OCI-LY7 (cell line): ENCODE results near the gene SLC22A4. TPM values are rescaled to one million over a fixed set of nuclear protein-coding genes. Genes with fewer than 3 reads are reported as not detected.

Experiments
- BruUV-seq: library from RNA; stranded (reverse); fragments of 400-500 nt; replicated peaks from 2 replicates; lab custom pipeline; 2021; lab: Mats Ljungman, UMichigan
- CTCF ChIA-PET: fragments of 300-600 bp; sonication (Branson Sonifier 250); formaldehyde crosslinking; loops from one replicate; lab custom pipeline; 2022; ENCODE audit warnings: antibody characterized with exemption; ENCODE audit not compliant: unreplicated experiment; lab: Charles Lee
- POLR2A ChIA-PET: fragments of 300-600 bp; sonication (Branson Sonifier 250); formaldehyde crosslinking; loops from one replicate; lab custom pipeline; 2022; ENCODE audit warnings: antibody characterized with exemption; lab: Charles Lee
- DNase-seq: peaks from one replicate; pipeline ENCODE4 v3.0.0-alpha.2; 2015; ENCODE audit warnings: low spot score
- H2AFZ ChIP-seq: fragments of 200-600 bp; sonication (generic), shearing (Covaris generic); 2 replicates; pipeline ENCODE4 v1.6.1; 2014; ENCODE audit warnings: mild to moderate bottlenecking, antibody characterized with exemption, low read length, moderate library complexity
- H3K27ac ChIP-seq: fragments of 200-600 bp; sonication (generic); 2 replicates; pipeline ENCODE4 v1.5.1; 2014; ENCODE audit warnings: mixed run types, low read depth, mild to moderate bottlenecking, moderate library complexity, low read length, inconsistent platforms; ENCODE audit not compliant: poor library complexity, severe bottlenecking
- H3K36me3 ChIP-seq: fragments of 200-600 bp; sonication (generic); 2 replicates; pipeline ENCODE4 v1.6.1; 2014; ENCODE audit warnings: mild to moderate bottlenecking, antibody characterized with exemption, low read length, moderate library complexity, mixed read lengths; ENCODE audit not compliant: insufficient read depth
- H3K4me1 ChIP-seq: fragments of 200-600 bp; sonication (generic); 2 replicates; pipeline ENCODE4 v1.5.1; 2014; ENCODE audit warnings: mild to moderate bottlenecking, low read length; ENCODE audit not compliant: insufficient read depth, poor library complexity, severe bottlenecking
- H3K4me2 ChIP-seq: fragments of 200-600 bp; sonication (generic); 2 replicates; pipeline ENCODE4 v1.6.1; 2014; ENCODE audit warnings: mild to moderate bottlenecking, low read length
- H3K4me3 ChIP-seq: fragments of 200-600 bp; sonication (generic); 2 replicates; pipeline ENCODE4 v1.5.1; 2014; ENCODE audit warnings: mild to moderate bottlenecking, low read depth, low read length; ENCODE audit not compliant: poor library complexity, severe bottlenecking
- H3K79me2 ChIP-seq: fragments of 200-600 bp; sonication (generic); 2 replicates; pipeline ENCODE4 v1.6.1; 2016; ENCODE audit warnings: low read depth, mild to moderate bottlenecking, low read length, moderate library complexity, mixed read lengths; ENCODE audit not compliant: insufficient read depth
- H3K9me2 ChIP-seq: fragments of 200-600 bp; sonication (generic); 2 replicates; pipeline ENCODE4 v1.6.1; 2016; ENCODE audit warnings: mild to moderate bottlenecking, low read length, mixed read lengths; ENCODE audit not compliant: insufficient read depth
- H3K9me3 ChIP-seq: fragments of 200-600 bp; sonication (generic); 2 replicates; pipeline ENCODE4 v1.6.1; 2014; ENCODE audit warnings: mild to moderate bottlenecking, mixed run types, low read length, mixed read lengths
- H4K20me1 ChIP-seq: fragments of 200-600 bp; sonication (generic); 2 replicates; pipeline ENCODE4 v1.6.1; 2014; ENCODE audit warnings: mild to moderate bottlenecking, antibody characterized with exemption, low read length, moderate library complexity, mixed read lengths; ENCODE audit not compliant: insufficient read depth
- EZH2phosphoT487 ChIP-seq: fragments of 200-600 bp; sonication (generic); IDR thresholded peaks from 2 replicates; pipeline ENCODE4 v1.6.1; 2018; ENCODE audit warnings: low read depth, borderline replicate concordance, mild to moderate bottlenecking, mixed run types, antibody characterized with exemption, low read length, moderate library complexity, mixed read lengths
- intact Hi-C: fragments of 100-400 bp; cut with micrococcal nuclease; formaldehyde crosslinking; loops from one replicate; pipeline ENCODE4 v1.10.0; 2022; ENCODE audit not compliant: unreplicated experiment
- total RNA-seq, 2 experiments: library from RNA; depleted of rRNA in 1 of 2; stranded (reverse); fragments of >200 nt in 1 of 2; shearing (Covaris generic) in 1 of 2; gene quantifications; 2 replicates each; pipeline ENCODE4 v1.2.3, GENCODE V29; 2014 to 2022
- TF ChIP-seq, protein P1 (sequence below): fragments of 200-600 bp; sonication (generic); conservative IDR thresholded peaks from 2 replicates; pipeline ENCODE4 v1.5.1; 2014; ENCODE audit warnings: mild to moderate bottlenecking, antibody characterized with exemption, low read length, moderate library complexity, mixed read lengths

The SLC22A4 gene
- total RNA-seq, 2 experiments from 2014 or later = not detected

DNA sequence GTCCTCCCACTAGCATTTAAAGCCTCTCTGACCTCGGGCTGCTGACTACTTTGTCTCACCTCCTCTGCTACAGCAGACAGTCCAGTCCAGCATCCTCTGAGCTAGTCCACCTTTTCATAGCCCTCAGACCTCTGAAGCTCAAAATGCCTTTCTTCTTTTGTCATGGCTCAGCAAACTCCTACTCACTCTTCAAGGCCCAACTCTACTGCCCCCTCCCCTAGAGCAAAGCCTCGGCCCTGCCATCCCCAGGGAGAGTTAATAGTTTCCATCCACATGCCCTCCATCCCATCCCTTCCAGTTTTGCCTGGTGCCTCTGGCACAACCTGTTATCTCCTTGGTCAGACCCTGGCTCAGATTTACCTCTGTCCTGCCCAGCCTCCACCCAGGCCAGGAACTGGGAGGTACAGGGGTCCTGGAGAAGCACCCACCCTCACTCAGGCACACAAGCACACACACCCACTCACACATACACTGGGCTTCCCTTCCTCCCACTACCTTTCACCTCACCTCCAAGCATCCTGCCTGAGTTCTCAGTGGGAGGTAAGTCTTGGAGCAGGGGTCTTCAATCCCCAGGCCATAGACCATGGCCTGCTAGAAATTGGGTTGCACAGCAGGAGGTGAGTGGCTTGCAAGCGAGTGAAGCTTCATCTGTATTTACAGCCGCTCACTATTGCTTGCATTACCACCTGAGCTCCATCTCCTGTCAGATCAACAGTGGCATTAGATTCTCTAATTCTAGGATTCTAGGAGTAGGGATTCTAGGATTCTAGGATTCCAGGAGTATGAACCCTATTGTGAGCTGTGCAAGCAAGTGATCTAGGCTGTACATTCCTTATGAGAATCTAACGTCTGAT, 18.6 kb upstream of the SLC22A4 start:
- Histone ChIP-seq H3K79me2 (no peaks in the 10 kb centered on the region), H3K36me3 (no peaks in the 10 kb centered on the region), H3K9me3 (no peaks in the 10 kb centered on the region), H4K20me1 (no peaks in the 10 kb centered on the region), H2AFZ (no peak overlapping the region), H3K4me1 (no peaks in the 10 kb centered on the region), H3K27ac (no peak overlapping the region), H3K4me2 (no peak overlapping the region), H3K4me3 (no peak overlapping the region), H3K9me2 (no peaks in the 10 kb centered on the region)
- ChIA-PET CTCF (no interaction called here), POLR2A (no interaction called here)
- intact Hi-C loops = loop anchor here (10.0 kb wide), 1 partner anchor 91 kb away; no protein-coding TSS in a partner anchor
- DNase-seq = no peak
- TF ChIP-seq EZH2phosphoT487 = no peak
- TF ChIP-seq, protein P1, sequence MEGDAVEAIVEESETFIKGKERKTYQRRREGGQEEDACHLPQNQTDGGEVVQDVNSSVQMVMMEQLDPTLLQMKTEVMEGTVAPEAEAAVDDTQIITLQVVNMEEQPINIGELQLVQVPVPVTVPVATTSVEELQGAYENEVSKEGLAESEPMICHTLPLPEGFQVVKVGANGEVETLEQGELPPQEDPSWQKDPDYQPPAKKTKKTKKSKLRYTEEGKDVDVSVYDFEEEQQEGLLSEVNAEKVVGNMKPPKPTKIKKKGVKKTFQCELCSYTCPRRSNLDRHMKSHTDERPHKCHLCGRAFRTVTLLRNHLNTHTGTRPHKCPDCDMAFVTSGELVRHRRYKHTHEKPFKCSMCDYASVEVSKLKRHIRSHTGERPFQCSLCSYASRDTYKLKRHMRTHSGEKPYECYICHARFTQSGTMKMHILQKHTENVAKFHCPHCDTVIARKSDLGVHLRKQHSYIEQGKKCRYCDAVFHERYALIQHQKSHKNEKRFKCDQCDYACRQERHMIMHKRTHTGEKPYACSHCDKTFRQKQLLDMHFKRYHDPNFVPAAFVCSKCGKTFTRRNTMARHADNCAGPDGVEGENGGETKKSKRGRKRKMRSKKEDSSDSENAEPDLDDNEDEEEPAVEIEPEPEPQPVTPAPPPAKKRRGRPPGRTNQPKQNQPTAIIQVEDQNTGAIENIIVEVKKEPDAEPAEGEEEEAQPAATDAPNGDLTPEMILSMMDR = no peak
- BruUV-seq = no TSS peak

DNA sequence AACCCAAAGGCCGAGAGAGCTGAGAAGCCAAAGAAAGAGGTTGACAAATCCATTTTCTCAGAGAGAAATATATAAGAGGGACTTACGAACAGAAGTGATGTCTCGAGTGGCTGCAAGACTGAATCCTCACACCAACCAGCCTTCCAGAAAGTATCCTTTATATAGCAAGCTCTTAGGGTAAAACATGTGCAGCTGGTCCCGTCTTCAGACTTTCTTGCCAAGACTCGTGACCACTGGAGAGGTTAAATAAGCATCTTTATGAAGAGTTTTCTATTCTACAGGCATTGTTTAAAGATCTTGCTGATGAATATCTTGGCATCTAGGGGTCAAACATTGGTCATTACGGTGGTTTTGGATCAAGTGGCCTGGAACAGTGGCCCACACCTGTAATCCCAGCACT, 16.9 kb upstream of the SLC22A4 start:
- CTCF ChIA-PET = no interaction called here
- DNase-seq = no peak
- Histone ChIP-seq H2AFZ (no peak overlapping the region), H3K4me1 (no peaks in the 10 kb centered on the region), H3K9me3 (no peaks in the 10 kb centered on the region), H3K36me3 (no peaks in the 10 kb centered on the region), H4K20me1 (no peaks in the 10 kb centered on the region), H3K27ac (no peak overlapping the region), H3K9me2 (no peaks in the 10 kb centered on the region), H3K4me2 (no peak overlapping the region), H3K4me3 (no peak overlapping the region), H3K79me2 (no peaks in the 10 kb centered on the region)
- no peak for TF ChIP-seq EZH2phosphoT487
- TF ChIP-seq, protein P1 = no peak
- POLR2A ChIA-PET = no interaction called here
- BruUV-seq = no TSS peak
- intact Hi-C loops = loop anchor here (10.0 kb wide), 1 partner anchor 92 kb away; no protein-coding TSS in a partner anchor
